Measurements from ENCODE around the gene TINAGL1.

- TF ChIP-seq POLR2AphosphoS5 (IDR thresholded peaks at IDR 0.05; ENCODE audit: borderline replicate concordance, low read depth, low read length) (no peak), EZH2 (IDR thresholded peaks at IDR 0.05) (no peak), FOXP2 (optimal IDR thresholded peaks at IDR 0.05; ENCODE audit: control extremely low read depth, extremely low read length, insufficient read depth) (no peak)
Observed at GRCh38 chr1:31628931-31629556, 52.7 kb downstream of the TINAGL1 start.
